GM23248 (cell line): ENCODE data around the gene BCL6B.

ENCODE experiments used
- EZH2 ChIP-seq: fragments of 200-600 bp; sonication (generic); IDR thresholded peaks from 2 replicates; pipeline ENCODE4 v1.6.1; 2018; ENCODE audit warnings: antibody characterized with exemption, mild to moderate bottlenecking; ENCODE audit not compliant: insufficient read depth, poor library complexity, severe bottlenecking
- EZH2phosphoT487 ChIP-seq: fragments of 200-600 bp; sonication (generic); IDR thresholded peaks from 2 replicates; pipeline ENCODE4 v1.6.1; 2018; ENCODE audit warnings: antibody characterized with exemption, moderate library complexity, mild to moderate bottlenecking, low read depth; ENCODE audit not compliant: insufficient read depth

DNA sequence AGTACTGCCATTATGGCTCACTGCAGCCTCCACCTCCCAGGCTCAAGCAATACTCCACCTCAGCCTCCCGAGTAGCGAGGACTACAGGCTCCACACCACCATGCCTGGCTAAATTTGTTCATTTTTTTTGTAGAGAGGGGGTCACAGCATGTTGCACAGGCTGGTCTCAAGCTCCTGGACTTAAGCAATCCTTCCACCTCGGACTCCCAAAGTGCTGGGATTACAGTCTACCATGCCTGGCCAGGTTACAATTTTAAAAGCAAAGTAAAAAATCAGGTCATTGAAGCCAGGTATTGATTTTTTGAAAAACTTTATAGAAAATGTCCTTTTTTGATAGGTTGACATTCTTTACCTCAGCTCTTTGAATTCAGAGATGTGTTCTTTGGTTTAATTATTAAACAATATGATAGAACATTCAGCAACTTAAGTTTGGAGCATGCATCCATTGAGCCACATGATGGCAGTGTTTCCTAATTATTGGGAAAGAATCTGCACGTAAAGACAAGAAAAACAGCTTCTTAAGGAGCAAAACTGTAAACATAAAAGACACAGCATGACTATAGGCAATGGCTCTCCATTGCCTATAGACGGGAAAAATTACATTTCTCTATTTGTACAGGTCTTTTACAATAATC, 22.8 kb downstream of the BCL6B start:
- TF ChIP-seq EZH2: no peak
- no peak for TF ChIP-seq EZH2phosphoT487
